ENCODE results near the gene TTLL3.

Gene TTLL3

GRCh38 chr3:9810433-9810770, 340 bp downstream of the TTLL3 start:
- no peak overlapping the region for H4K91ac ChIP-seq (ENCODE audit: low read length)
- H3K9me3 ChIP-seq (ENCODE audit: control insufficient read depth, low read length): no peaks in the 10 kb centered on the region
- peak overlapping the region; percentile 96 for H4K8ac ChIP-seq (ENCODE audit: low read length)
- peak overlapping the region; percentile 63 to 91 for H3K4me3 ChIP-seq (ENCODE audit: insufficient read depth in 1 of 2, low read depth in 1 of 2, low read length in 2 of 2)
- H3K23ac ChIP-seq (ENCODE audit: low read length in 2 of 2): no peak overlapping the region
- WGBS: 20% methylated on average over 18 of the region's 18 CpGs
- H2BK120ac ChIP-seq (ENCODE audit: low read depth, low read length): peak overlapping the region; percentile 35
- H2BK12ac ChIP-seq (ENCODE audit: low read length in 2 of 2): peak overlapping the region in 1 of 2 experiments; percentile 26
- peak overlapping the region; percentile 43 for H2AFZ ChIP-seq (ENCODE audit: low read depth, low read length)
- peak overlapping the region in 1 of 2 experiments; percentile 79 for H3K14ac ChIP-seq (ENCODE audit: low read length in 2 of 2)
- H3K4ac ChIP-seq (ENCODE audit: low read depth in 1 of 2, low read length in 2 of 2): peak overlapping the region; percentile 48 to 71
- no peaks in the 10 kb centered on the region for H3K27me3 ChIP-seq (ENCODE audit: control insufficient read depth in 1 of 2, insufficient read depth in 1 of 2, low read length in 2 of 2)
- peak overlapping the region; percentile 72 for H3K4me2 ChIP-seq (ENCODE audit: low read length, poor library complexity, severe bottlenecking)
- H3K79me1 ChIP-seq (replicated peaks; ENCODE audit: low read length, poor library complexity, severe bottlenecking): peaks cover 12% of the 10 kb centered on the region
- no peak overlapping the region for H2BK5ac ChIP-seq (ENCODE audit: low read depth, low read length, poor library complexity, severe bottlenecking)
- peaks cover 40 to 44% of the 10 kb centered on the region in 2 experiments for H3K36me3 ChIP-seq (ENCODE audit: control insufficient read depth in 1 of 2, insufficient read depth in 2 of 2, low read depth in 1 of 2, low read length in 2 of 2)
- no peak overlapping the region for H2BK15ac ChIP-seq (ENCODE audit: low read depth, poor library complexity, severe bottlenecking)
- H3K27ac ChIP-seq (ENCODE audit: low read length, poor library complexity, severe bottlenecking): no peak overlapping the region
- H2AK5ac ChIP-seq (ENCODE audit: low read length, severe bottlenecking): peak overlapping the region; percentile 7
- peaks cover 19% of the 10 kb centered on the region for H3K4me1 ChIP-seq (ENCODE audit: control insufficient read depth, insufficient read depth, low read depth, low read length)
- H3K9ac ChIP-seq (ENCODE audit: low read length): peak overlapping the region; percentile 95
- peak overlapping the region; percentile 34 to 71 for H3K18ac ChIP-seq (ENCODE audit: low read depth in 1 of 2, low read length in 2 of 2)
- no peak for DNase-seq

GRCh38 chr3:9810846-9811245, 784 bp downstream of the TTLL3 start:
- Histone ChIP-seq H3K27ac (ENCODE audit: low read length, poor library complexity, severe bottlenecking) (no peak overlapping the region), H3K27me3 (ENCODE audit: control insufficient read depth in 1 of 2, insufficient read depth in 1 of 2, low read length in 2 of 2) (no peaks in the 10 kb centered on the region), H4K8ac (ENCODE audit: low read length) (peak overlapping the region; percentile 81), H2AK5ac (ENCODE audit: low read length, severe bottlenecking) (peak overlapping the region; percentile 12), H3K23ac (ENCODE audit: low read length in 2 of 2) (peak overlapping the region in 1 of 2 experiments; percentile 94), H2BK15ac (ENCODE audit: low read depth, poor library complexity, severe bottlenecking) (peak overlapping the region; percentile 12), H2BK5ac (ENCODE audit: low read depth, low read length, poor library complexity, severe bottlenecking) (no peak overlapping the region), H3K14ac (ENCODE audit: low read length in 2 of 2) (peak overlapping the region in 1 of 2 experiments; percentile 26), H3K9ac (ENCODE audit: low read length) (peak overlapping the region; percentile 95), H2BK12ac (ENCODE audit: low read length in 2 of 2) (peak overlapping the region in 1 of 2 experiments; percentile 37), H3K4me3 (ENCODE audit: insufficient read depth in 1 of 2, low read depth in 1 of 2, low read length in 2 of 2) (peak overlapping the region in 1 of 2 experiments; percentile 91), H4K91ac (ENCODE audit: low read length) (no peak overlapping the region), H3K18ac (ENCODE audit: low read depth in 1 of 2, low read length in 2 of 2) (peak overlapping the region in 1 of 2 experiments; percentile 29), H3K4ac (ENCODE audit: low read depth in 1 of 2, low read length in 2 of 2) (peak overlapping the region in 1 of 2 experiments; percentile 71), H3K79me1 (replicated peaks; ENCODE audit: low read length, poor library complexity, severe bottlenecking) (peaks cover 10% of the 10 kb centered on the region), H3K9me3 (ENCODE audit: control insufficient read depth, low read length) (no peaks in the 10 kb centered on the region), H2BK120ac (ENCODE audit: low read depth, low read length) (no peak overlapping the region), H2AFZ (ENCODE audit: low read depth, low read length) (no peak overlapping the region), H3K36me3 (ENCODE audit: control insufficient read depth in 1 of 2, insufficient read depth in 2 of 2, low read depth in 1 of 2, low read length in 2 of 2) (peaks cover 40 to 44% of the 10 kb centered on the region in 2 experiments), H3K4me1 (ENCODE audit: control insufficient read depth, insufficient read depth, low read depth, low read length) (peaks cover 23% of the 10 kb centered on the region), H3K4me2 (ENCODE audit: low read length, poor library complexity, severe bottlenecking) (peak overlapping the region; percentile 72)
- 89% methylated on average over 10 of the region's 10 CpGs for WGBS
- no peak for DNase-seq

- no peak overlapping the region for H3K27ac ChIP-seq (ENCODE audit: low read length, poor library complexity, severe bottlenecking)
- no peaks in the 10 kb centered on the region for H3K9me3 ChIP-seq (ENCODE audit: control insufficient read depth, low read length)
- H3K4ac ChIP-seq (ENCODE audit: low read depth in 1 of 2, low read length in 2 of 2): no peak overlapping the region
- no peak overlapping the region for H2BK5ac ChIP-seq (ENCODE audit: low read depth, low read length, poor library complexity, severe bottlenecking)
- no peak overlapping the region for H3K4me3 ChIP-seq (ENCODE audit: insufficient read depth in 1 of 2, low read depth in 1 of 2, low read length in 2 of 2)
- H2BK15ac ChIP-seq (ENCODE audit: low read depth, poor library complexity, severe bottlenecking): no peak overlapping the region
- no peak overlapping the region for H2AFZ ChIP-seq (ENCODE audit: low read depth, low read length)
- DNase-seq: no peak
- H3K4me1 ChIP-seq (ENCODE audit: control insufficient read depth, insufficient read depth, low read depth, low read length): peaks cover 25% of the 10 kb centered on the region
- no peak overlapping the region for H3K18ac ChIP-seq (ENCODE audit: low read depth in 1 of 2, low read length in 2 of 2)
- H2BK12ac ChIP-seq (ENCODE audit: low read length in 2 of 2): no peak overlapping the region
- no peak overlapping the region for H3K14ac ChIP-seq (ENCODE audit: low read length in 2 of 2)
- no peak overlapping the region for H2AK5ac ChIP-seq (ENCODE audit: low read length, severe bottlenecking)
- peak overlapping the region; percentile 41 for H4K91ac ChIP-seq (ENCODE audit: low read length)
- peaks cover 5% of the 10 kb centered on the region for H3K79me1 ChIP-seq (replicated peaks; ENCODE audit: low read length, poor library complexity, severe bottlenecking)
- H3K36me3 ChIP-seq (ENCODE audit: control insufficient read depth in 1 of 2, insufficient read depth in 2 of 2, low read depth in 1 of 2, low read length in 2 of 2): peaks cover 35 to 38% of the 10 kb centered on the region in 2 experiments
- H3K4me2 ChIP-seq (ENCODE audit: low read length, poor library complexity, severe bottlenecking): no peak overlapping the region
- no peaks in the 10 kb centered on the region for H3K27me3 ChIP-seq (ENCODE audit: control insufficient read depth in 1 of 2, insufficient read depth in 1 of 2, low read length in 2 of 2)
- no peak overlapping the region for H4K8ac ChIP-seq (ENCODE audit: low read length)
- H3K23ac ChIP-seq (ENCODE audit: low read length in 2 of 2): no peak overlapping the region
- H2BK120ac ChIP-seq (ENCODE audit: low read depth, low read length): no peak overlapping the region
- 99% methylated on average over 9 of the region's 9 CpGs for WGBS
- H3K9ac ChIP-seq (ENCODE audit: low read length): no peak overlapping the region
Measured at GRCh38 chr3:9812870-9813483, 2.9 kb downstream of the TTLL3 start.

DNA sequence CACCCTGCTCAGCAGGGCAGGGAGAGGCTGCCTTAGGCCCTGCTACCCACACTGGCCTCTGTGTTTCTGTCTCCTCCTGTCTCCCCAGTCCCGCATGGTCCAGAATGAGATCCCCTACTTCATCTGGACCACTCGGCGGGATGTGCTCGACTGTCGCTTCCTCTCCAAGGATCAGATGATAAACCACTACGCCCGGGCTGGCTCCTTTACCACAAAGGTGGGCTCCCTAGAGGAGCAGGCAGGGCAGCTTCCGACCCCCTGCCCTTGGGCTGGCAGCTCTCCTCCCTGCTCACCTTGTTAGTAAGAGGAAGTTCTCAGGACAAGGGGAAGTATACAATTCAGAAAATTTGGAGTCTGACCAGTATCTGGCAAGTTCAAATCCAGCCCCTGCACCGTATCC, 5.9 kb downstream of the TTLL3 start:
- Histone ChIP-seq H3K4me2 (ENCODE audit: low read length, poor library complexity, severe bottlenecking) (no peak overlapping the region), H2AFZ (ENCODE audit: low read depth, low read length) (no peak overlapping the region), H3K27ac (ENCODE audit: low read length, poor library complexity, severe bottlenecking) (no peak overlapping the region), H3K18ac (ENCODE audit: low read depth in 1 of 2, low read length in 2 of 2) (no peak overlapping the region), H3K79me1 (replicated peaks; ENCODE audit: low read length, poor library complexity, severe bottlenecking) (peaks cover 5% of the 10 kb centered on the region), H4K8ac (ENCODE audit: low read length) (no peak overlapping the region), H3K27me3 (ENCODE audit: control insufficient read depth in 1 of 2, insufficient read depth in 1 of 2, low read length in 2 of 2) (no peaks in the 10 kb centered on the region), H4K91ac (ENCODE audit: low read length) (peak overlapping the region; percentile 10), H2BK12ac (ENCODE audit: low read length in 2 of 2) (no peak overlapping the region), H2AK5ac (ENCODE audit: low read length, severe bottlenecking) (no peak overlapping the region), H3K9ac (ENCODE audit: low read length) (no peak overlapping the region), H2BK120ac (ENCODE audit: low read depth, low read length) (no peak overlapping the region), H3K23ac (ENCODE audit: low read length in 2 of 2) (no peak overlapping the region), H3K4me3 (ENCODE audit: insufficient read depth in 1 of 2, low read depth in 1 of 2, low read length in 2 of 2) (no peak overlapping the region), H2BK5ac (ENCODE audit: low read depth, low read length, poor library complexity, severe bottlenecking) (no peak overlapping the region), H3K4me1 (ENCODE audit: control insufficient read depth, insufficient read depth, low read depth, low read length) (peaks cover 8% of the 10 kb centered on the region), H3K9me3 (ENCODE audit: control insufficient read depth, low read length) (no peaks in the 10 kb centered on the region), H2BK15ac (ENCODE audit: low read depth, poor library complexity, severe bottlenecking) (peak overlapping the region; percentile 37), H3K4ac (ENCODE audit: low read depth in 1 of 2, low read length in 2 of 2) (no peak overlapping the region), H3K36me3 (ENCODE audit: control insufficient read depth in 1 of 2, insufficient read depth in 2 of 2, low read depth in 1 of 2, low read length in 2 of 2) (peaks cover 40 to 56% of the 10 kb centered on the region in 2 experiments), H3K14ac (ENCODE audit: low read length in 2 of 2) (no peak overlapping the region)
- no peak for DNase-seq
- WGBS: 93% methylated on average over 9 of the region's 9 CpGs
